GM18951 (cell line): ENCODE measurements around the gene SPATA16.

Source experiments
- POLR2A ChIP-seq: IDR thresholded peaks from 4 replicates; pipeline ENCODE4 v1.6.1; 2011; ENCODE audit warnings: mild to moderate bottlenecking; ENCODE audit not compliant: insufficient read length, insufficient read depth; ENCODE audit errors: extremely low read depth
- in situ Hi-C: fragments of 300-500 bp; cut with MboI; formaldehyde crosslinking; loops from one replicate; pipeline ENCODE4 v1.12.0; 2022; ENCODE audit warnings: low sequenced_read_pairs, mixed read lengths, inconsistent platforms; ENCODE audit not compliant: unreplicated experiment

The SPATA16 gene

DNA sequence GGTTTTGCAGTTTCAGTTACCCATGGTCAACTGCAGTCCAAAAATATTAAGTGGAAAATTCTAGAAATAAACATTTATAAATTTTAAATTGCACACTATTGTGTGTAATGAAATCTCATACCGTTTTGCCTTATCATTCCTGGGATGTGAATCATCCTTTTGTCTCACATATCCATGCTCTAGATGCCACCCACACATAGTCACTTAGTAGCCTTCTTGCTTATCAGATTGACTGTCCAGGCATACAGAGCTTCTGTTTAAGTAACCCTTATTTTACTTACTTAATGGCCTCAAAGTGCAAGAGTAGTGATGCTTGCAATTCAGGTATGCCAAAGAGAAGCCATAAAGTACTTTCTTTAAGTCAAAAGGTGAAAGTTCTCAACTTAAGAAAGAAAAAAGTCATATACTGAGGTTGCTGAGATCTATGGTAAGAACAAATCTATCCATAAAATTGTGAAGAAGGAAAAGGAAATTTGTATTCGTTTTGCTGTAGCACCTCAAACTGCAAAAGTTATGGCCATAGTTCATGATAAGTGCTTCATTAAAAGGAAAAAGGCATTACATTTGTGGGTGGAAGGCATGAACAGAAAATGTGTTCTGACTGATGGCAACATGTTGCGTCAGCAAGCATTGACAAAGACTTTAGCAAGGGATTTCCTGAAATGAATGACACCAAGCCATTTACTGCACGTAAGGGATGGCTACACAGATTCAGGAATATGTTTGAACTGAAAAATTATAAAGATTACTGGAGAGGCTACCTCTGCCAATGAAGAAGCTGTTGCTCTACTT, 43.8 kb downstream of the SPATA16 start:
- TF ChIP-seq POLR2A = no peak
- in situ Hi-C loops = no loop called here

DNA sequence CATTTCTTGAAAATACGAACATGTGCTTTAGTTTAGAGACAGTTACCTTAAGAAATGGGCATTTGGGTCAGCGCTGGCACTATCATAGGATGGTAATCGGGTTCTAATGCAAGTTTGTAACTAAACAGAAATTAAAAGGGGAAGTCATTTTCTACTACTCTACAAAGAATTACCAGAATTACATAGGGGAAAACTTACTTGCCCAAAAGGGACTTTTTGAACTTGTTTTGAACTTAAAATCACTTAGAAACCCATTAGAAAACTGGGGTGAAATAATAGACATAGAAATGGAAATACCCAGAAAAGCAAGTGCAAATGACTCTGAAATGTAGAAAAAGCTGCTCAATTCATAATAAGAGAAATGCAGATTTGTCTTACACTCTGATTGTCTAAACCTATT, 44.9 kb downstream of the SPATA16 start:
- in situ Hi-C loops = no loop called here
- no peak for TF ChIP-seq POLR2A

DNA sequence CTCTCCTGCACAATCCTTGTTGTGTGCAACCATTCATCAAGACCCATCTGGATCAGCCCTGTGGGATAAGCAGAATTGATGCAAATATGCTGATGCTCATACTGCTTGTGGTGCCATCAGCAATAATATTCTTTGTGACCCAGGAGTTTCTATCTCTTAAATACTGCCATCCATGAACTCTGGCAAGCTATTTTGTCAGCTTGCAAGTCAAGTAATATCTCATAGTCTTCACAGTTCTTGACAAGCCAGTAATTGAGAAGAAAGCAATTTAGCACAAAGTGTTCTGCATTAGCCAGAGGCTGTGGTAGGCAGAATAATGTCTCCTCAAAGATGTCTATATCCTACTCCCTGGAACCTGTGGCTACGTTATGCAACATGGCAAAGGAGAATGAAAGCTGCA, 49.0 kb downstream of the SPATA16 start:
- in situ Hi-C loops = no loop called here
- TF ChIP-seq POLR2A = no peak

DNA sequence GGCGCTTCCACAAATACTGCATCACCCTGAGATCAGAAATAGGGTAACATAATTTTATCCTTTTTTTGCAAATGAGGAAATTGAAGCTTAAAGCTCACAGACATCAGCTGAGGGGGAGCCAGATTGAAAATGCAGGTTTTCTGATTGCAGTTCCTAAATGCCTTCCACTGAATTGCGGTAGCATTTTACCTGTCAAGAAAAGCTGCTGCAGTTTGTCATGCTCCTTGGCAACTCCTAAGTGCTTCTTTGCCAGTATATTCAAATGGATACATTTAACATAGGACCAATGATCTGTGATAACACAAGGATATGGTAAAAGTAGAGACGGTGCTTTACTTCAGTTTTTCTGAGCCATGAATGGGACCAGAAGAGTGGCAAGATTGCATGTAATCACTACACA, 50.5 kb downstream of the SPATA16 start:
- no peak for TF ChIP-seq POLR2A
- in situ Hi-C loops = no loop called here

DNA sequence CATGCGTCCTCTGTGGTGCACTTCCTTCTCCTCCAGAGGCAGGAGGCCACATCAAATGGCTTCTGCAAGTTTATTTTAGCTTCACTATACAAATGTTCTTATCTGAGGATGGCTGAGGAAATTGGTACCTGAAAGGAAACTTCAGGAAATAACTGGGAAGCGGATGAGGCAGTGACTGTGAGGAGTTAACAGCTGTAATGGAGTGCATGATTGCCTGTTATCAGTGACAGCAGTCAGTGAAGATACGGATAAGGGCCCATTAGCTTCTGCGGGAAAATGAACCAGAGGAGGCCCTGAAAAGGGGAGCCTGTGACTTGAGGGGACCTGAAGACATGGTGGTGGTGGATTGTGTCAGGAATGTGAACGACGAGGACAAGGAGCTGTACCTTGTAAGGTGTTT, 51.8 kb downstream of the SPATA16 start:
- no peak for TF ChIP-seq POLR2A

DNA sequence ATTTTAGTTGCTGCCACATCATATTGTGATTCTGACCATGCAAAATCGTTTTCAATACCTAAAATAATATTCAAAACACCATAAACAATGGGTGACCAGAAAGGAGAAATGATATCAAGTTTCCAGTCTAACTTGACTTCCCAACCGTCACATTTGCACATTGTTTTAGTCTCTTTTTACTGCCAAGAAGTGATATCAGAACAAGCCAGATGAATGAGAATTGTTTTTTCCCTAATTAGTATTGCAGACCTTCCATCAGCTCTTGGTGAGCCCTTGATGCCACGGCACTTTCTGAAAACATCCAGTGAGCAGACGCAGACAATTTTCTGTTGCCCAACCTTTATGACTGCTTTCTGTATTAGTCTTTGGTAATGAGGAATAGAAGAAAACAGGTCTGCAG, 62.5 kb downstream of the SPATA16 start:
- TF ChIP-seq POLR2A = no peak
- in situ Hi-C loops = no loop called here

More for the DNA sequence above, 51.8 kb downstream of the SPATA16 start:
- in situ Hi-C loops = no loop called here

DNA sequence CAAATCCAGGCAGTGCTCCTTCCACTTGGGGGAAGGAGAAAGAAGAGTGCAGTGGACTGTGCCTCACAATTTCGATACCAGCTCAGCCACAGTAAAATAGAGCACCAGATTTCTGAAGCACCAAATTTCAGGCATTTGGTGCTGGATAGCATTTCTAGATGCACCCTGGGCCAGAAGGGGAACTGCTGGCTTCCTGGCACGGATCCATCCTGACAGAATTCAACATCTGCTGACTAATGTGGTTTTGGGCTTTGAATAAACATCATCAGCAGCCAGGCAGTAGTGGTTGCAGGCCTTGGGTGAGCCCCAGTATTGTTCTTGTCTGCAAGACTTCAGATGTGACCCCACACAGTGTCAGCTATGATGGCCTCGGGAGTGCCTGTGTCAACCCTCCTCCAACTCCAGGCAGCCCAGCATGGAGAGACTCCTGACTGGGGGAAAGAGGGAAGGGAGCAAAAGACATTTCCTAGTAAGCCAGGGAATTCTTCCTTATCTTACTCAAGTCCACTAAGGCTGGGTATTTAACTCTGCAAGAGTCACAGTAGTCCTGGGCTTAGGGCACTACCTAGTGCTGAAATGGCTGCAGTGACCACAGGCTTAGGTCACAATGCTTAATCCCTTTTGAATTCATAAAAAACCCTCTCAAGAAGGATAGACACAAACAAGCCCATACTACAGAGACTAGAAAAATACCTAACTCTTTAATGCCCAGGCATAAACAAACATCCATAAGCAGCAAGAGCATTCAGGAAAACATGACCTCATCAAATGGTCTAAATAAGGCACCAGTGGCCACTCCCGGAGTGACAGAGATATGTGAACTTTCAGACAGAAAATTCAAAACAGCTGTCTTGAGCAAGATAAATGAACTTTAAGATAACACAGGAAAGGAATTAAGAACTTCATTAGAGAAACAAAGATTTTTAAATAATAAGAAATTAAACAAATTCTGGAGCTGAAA, 74.7 kb downstream of the SPATA16 start:
- in situ Hi-C loops = no loop called here
- TF ChIP-seq POLR2A = no peak

DNA sequence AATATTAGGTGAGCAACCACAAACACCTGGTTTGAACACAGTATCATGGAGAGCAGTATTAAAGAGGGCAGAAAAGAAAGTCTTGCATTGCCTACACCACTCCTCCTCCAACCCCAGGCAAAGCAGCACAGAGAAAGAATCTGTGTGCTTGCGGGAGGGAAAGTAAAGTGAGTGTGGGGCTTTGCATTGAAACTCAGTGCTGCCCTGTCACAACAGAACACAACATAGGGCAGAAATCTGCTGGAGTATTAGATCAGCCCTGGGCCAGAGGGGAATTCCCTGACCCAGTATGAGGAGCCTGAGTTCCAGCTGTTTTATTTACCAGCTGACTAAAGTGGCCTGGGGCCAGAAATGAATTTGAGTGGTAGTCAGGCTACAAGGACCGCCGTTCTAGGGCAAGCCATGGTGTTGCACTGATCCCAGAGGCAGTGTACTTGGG, 75.5 kb downstream of the SPATA16 start:
- in situ Hi-C loops = no loop called here
- no peak for TF ChIP-seq POLR2A

DNA sequence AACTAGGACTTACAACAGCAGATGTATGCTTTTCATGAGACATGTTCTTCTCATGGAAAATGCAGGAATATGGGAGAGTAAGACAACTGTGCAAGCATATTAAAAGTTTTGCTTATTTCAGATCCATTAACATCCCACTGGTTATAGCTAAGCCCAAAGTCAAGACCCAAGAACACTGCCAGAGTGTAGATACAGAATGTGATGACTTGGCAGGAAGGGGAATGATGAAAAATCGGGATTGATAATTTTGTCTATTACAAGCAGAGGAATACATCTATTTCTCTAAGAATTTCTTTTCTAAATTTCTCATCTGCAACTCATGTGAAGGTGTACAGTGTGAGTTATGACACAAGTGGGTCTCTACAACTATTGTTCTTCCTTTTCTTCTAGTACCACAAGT, 76.4 kb downstream of the SPATA16 start:
- in situ Hi-C loops = no loop called here
- no peak for TF ChIP-seq POLR2A

DNA sequence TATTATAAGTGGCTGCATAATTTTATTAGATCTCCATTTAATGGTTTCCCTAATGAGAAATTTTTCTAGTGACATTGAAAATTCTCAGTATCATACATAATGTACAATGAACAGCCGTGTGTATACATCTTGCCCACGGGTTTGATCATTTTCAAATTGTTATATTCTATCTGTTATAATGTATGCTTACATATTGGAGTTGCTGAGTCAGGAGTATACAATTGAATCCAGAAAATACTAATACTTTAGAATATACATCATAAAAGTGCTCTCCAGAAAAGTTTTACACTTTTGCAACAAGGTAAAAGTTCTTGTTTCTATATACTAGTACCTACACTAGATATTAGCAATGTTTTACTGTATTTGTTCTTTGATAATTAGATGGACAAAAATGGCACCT, 82.8 kb downstream of the SPATA16 start:
- in situ Hi-C loops = no loop called here
- no peak for TF ChIP-seq POLR2A

DNA sequence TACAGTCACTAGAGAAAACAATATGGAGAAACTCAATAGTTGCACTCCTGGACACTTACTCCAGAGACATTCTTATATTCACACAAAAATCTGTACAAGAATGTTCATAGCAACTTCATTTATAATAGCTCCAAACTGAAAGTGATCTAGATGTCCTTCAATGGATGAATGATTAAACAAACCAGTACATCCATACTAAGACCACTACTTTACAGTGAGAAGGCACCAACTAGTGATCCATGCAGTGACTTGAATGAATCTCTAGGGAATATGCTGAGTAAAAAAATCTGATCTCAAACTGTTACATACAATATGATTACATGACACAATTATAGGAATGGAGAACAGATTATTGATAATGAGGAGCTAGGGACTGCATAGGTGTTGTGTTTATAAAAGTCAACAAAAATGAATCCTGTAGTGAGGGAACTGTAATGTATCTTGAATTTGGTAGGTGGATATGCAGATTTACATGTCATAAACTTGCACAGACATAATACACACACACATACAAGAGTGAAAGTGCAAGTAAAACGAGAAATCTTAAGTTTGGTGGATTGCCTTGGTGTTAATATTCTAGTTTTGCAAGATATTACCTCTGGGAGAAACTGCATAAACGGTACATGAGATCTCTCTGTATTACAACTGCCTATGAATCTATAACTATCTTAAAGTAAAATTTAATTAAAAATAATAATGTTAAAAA, 85.7 kb downstream of the SPATA16 start:
- in situ Hi-C loops = no loop called here

DNA sequence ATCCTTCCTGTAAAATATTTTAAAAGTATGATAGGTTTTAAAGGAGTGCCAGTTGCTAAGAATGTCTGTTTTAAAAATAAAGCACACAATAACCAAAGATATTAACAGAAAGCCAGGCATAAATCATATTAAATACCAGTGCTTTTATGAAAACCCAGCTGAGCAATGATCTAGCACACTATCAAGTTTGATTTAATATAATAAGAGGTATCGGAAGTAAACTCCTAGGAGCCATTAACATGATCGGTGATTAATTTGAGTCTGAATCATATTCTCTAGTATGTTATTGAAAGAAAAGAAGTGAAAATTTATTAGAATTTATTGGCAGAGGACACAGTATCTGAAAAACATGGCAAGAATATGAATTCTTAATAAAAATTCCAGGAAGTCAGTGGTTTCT, 91.7 kb downstream of the SPATA16 start:
- no peak for TF ChIP-seq POLR2A
- in situ Hi-C loops = no loop called here

More for the DNA sequence above, 85.7 kb downstream of the SPATA16 start:
- no peak for TF ChIP-seq POLR2A

DNA sequence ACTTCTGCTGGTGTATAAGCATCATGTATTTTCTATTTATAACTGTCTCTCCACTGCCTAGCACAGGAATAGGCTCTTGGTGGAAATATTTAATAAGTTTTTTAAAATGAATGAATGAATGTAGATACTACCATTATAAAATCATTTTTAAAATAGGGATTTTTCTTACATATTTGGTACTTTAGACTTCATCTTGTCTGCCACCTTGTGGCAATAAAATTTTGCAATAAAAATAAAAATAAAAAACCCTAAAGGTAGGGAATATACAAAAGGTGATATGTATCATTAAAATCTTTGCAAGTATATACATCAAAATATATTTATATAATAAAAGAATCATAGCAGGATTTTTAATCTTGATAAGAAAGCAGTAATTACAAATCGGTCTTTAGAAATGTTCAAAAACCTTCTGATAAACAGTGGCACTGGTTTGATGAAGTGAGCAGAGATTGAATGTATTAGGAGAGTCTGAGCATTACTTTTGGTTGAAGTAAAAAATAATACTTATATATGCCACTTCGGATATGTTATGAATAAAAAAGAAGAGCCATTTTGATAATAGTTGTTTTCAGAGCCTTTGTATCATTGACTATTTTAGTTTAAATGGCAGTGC, 95.2 kb downstream of the SPATA16 start:
- in situ Hi-C loops = no loop called here
- no peak for TF ChIP-seq POLR2A
